MM.1S (cell line): ENCODE data around the gene IFTAP.

Experiments
- EZH2 ChIP-seq: fragments of 300-600 bp; sonication (generic); optimal IDR thresholded peaks from 2 replicates; pipeline ENCODE3; 2017; ENCODE audit warnings: low read depth, mild to moderate bottlenecking, antibody characterized with exemption, low read length, mixed read lengths
- TF ChIP-seq, protein P1 (sequence below): fragments of 300-600 bp; sonication (generic); IDR thresholded peaks from 2 replicates; pipeline ENCODE4 v1.5.1; 2016; ENCODE audit warnings: antibody characterized with exemption, low read length, mixed read lengths

DNA sequence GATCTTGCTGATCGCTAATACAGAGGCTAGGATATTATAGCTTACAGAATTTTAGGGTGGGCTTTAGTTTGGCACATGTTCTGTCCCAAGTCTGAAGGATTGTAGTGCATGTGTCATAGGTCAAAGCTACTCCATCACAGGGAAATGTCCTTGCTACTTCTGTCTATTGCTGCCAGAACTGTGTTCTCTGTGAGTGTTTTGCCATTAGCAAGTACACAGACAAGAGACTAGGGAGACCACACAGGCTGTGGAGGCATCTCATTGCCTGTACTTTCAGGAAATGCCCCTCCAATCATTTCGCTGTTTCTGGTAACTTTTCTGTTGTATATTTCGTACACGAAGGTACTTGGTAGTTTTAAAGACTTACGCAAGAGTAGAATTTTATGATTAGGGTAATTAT lies 29.2 kb downstream of the IFTAP start:
- no peak for TF ChIP-seq EZH2
- TF ChIP-seq, protein P1, sequence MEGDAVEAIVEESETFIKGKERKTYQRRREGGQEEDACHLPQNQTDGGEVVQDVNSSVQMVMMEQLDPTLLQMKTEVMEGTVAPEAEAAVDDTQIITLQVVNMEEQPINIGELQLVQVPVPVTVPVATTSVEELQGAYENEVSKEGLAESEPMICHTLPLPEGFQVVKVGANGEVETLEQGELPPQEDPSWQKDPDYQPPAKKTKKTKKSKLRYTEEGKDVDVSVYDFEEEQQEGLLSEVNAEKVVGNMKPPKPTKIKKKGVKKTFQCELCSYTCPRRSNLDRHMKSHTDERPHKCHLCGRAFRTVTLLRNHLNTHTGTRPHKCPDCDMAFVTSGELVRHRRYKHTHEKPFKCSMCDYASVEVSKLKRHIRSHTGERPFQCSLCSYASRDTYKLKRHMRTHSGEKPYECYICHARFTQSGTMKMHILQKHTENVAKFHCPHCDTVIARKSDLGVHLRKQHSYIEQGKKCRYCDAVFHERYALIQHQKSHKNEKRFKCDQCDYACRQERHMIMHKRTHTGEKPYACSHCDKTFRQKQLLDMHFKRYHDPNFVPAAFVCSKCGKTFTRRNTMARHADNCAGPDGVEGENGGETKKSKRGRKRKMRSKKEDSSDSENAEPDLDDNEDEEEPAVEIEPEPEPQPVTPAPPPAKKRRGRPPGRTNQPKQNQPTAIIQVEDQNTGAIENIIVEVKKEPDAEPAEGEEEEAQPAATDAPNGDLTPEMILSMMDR, result no peak
